DMS79 (cell line): Measurements from ENCODE around the gene ARPC4.
"Not testable (repeated sequence)": the region's sequence is repeated elsewhere in the genome, so short reads cannot be mapped to it uniquely, and the experiment has no call there.

ENCODE experiments used
- DNase-seq: peaks from one replicate; lab custom pipeline; 2025; lab: John Stamatoyannopoulos, UW

ARPC4 gene

GRCh38 chr3:9770276-9770812 lies 22.5 kb upstream of the ARPC4 start:
- DNase-seq = no peak

GRCh38 chr3:9771007-9771406 lies 21.9 kb upstream of the ARPC4 start:
- DNase-seq = not testable (repeated sequence)

GRCh38 chr3:9776896-9777693 lies 15.8 kb upstream of the ARPC4 start:
- no peak for DNase-seq

- no peak for DNase-seq
Measured at GRCh38 chr3:9777694-9778021, 15.2 kb upstream of the ARPC4 start.

GRCh38 chr3:9778143-9779074 lies 14.5 kb upstream of the ARPC4 start:
- DNase-seq = no peak

GRCh38 chr3:9779075-9779593 lies 13.7 kb upstream of the ARPC4 start:
- DNase-seq = no peak

- no peak for DNase-seq
Measured at GRCh38 chr3:9779721-9780457, 13.0 kb upstream of the ARPC4 start.

GRCh38 chr3:9780458-9780812 lies 12.4 kb upstream of the ARPC4 start:
- no peak for DNase-seq

- DNase-seq = no peak
Measured at GRCh38 chr3:9780910-9781309, 12.0 kb upstream of the ARPC4 start.

GRCh38 chr3:9781551-9781950 lies 11.3 kb upstream of the ARPC4 start:
- no peak for DNase-seq

GRCh38 chr3:9781978-9782603 lies 10.8 kb upstream of the ARPC4 start:
- no peak for DNase-seq

GRCh38 chr3:9782770-9783169 lies 10.1 kb upstream of the ARPC4 start:
- no peak for DNase-seq

- DNase-seq = no peak
Measured at GRCh38 chr3:9783954-9784353, 8.9 kb upstream of the ARPC4 start.

GRCh38 chr3:9784965-9785364 lies 7.9 kb upstream of the ARPC4 start:
- DNase-seq = no peak

GRCh38 chr3:9785602-9786001 lies 7.3 kb upstream of the ARPC4 start:
- no peak for DNase-seq

- no peak for DNase-seq
Measured at GRCh38 chr3:9786209-9786739, 6.6 kb upstream of the ARPC4 start.

GRCh38 chr3:9786825-9787669 lies 5.8 kb upstream of the ARPC4 start:
- no peak for DNase-seq

- no peak for DNase-seq
Measured at GRCh38 chr3:9787714-9788113, 5.2 kb upstream of the ARPC4 start.

GRCh38 chr3:9791127-9791526 lies 1.8 kb upstream of the ARPC4 start:
- DNase-seq = no peak

GRCh38 chr3:9791790-9792404 lies 985 bp upstream of the ARPC4 start:
- DNase-seq = no peak
